Calu3 (cell line): ENCODE data around the gene BEND7. TPM values are rescaled to one million over a fixed set of nuclear protein-coding genes. Genes with fewer than 3 reads are reported as not detected.

Source experiments
- BruUV-seq: library from RNA; stranded (reverse); fragments of 400-500 nt; replicated peaks from 2 replicates; lab custom pipeline; 2021; lab: Mats Ljungman, UMichigan
- CTCF ChIA-PET: fragments of 300-600 bp; sonication (Branson Sonifier 250); formaldehyde crosslinking; loops from one replicate; lab custom pipeline; 2022; ENCODE audit warnings: antibody characterized with exemption; lab: Charles Lee
- DNase-seq: peaks from one replicate; pipeline ENCODE4 v3.0.0; 2022
- H3K27ac Mint-ChIP-seq: one replicate; pipeline ENCODE4 v1.8.0; 2022; ENCODE audit warnings: mixed read lengths; ENCODE audit not compliant: unreplicated experiment
- H3K27me3 Mint-ChIP-seq: one replicate; pipeline ENCODE4 v1.8.0; 2022; ENCODE audit warnings: mixed read lengths; ENCODE audit not compliant: unreplicated experiment
- H3K36me3 Mint-ChIP-seq: one replicate; pipeline ENCODE4 v1.8.0; 2022; ENCODE audit warnings: mild to moderate bottlenecking, moderate library complexity, mixed read lengths; ENCODE audit not compliant: insufficient read depth, unreplicated experiment
- H3K4me1 Mint-ChIP-seq: one replicate; pipeline ENCODE4 v1.8.0; 2022; ENCODE audit warnings: mild to moderate bottlenecking, low read depth, mixed read lengths; ENCODE audit not compliant: unreplicated experiment
- H3K4me3 Mint-ChIP-seq: one replicate; pipeline ENCODE4 v1.8.0; 2022; ENCODE audit warnings: mild to moderate bottlenecking, low read depth, moderate library complexity, mixed read lengths; ENCODE audit not compliant: unreplicated experiment
- H3K9me3 Mint-ChIP-seq: one replicate; pipeline ENCODE4 v1.8.0; 2022; ENCODE audit warnings: low read depth, mixed read lengths; ENCODE audit not compliant: unreplicated experiment
- intact Hi-C: fragments of 100-400 bp; cut with micrococcal nuclease; formaldehyde crosslinking; loops from one replicate; pipeline ENCODE4 v1.10.0; 2022; ENCODE audit not compliant: unreplicated experiment
- total RNA-seq: library from RNA; stranded (reverse); gene quantifications from 2 replicates; pipeline ENCODE4 v1.2.3, GENCODE V29; 2022
- TF ChIP-seq, protein P1 (sequence below): fragments of 200-600 bp; IDR thresholded peaks from one replicate; pipeline ENCODE4 v1.8.0; 2022; ENCODE audit warnings: antibody characterized with exemption; ENCODE audit not compliant: unreplicated experiment

The BEND7 gene
- total RNA-seq, 1 experiment from 2014 or later: 8.3 TPM

GRCh38 chr10:13527864-13528122 lies 1.0 kb downstream of the BEND7 start:
- CTCF ChIA-PET: interaction anchor here (0.7 kb wide), 1 partner anchor 155 kb away, joined by 4 read pairs; no protein-coding TSS in a partner anchor
- no peaks in the 10 kb centered on the region for H3K9me3 Mint-ChIP-seq
- BruUV-seq: no TSS peak
- TF ChIP-seq, protein P1, sequence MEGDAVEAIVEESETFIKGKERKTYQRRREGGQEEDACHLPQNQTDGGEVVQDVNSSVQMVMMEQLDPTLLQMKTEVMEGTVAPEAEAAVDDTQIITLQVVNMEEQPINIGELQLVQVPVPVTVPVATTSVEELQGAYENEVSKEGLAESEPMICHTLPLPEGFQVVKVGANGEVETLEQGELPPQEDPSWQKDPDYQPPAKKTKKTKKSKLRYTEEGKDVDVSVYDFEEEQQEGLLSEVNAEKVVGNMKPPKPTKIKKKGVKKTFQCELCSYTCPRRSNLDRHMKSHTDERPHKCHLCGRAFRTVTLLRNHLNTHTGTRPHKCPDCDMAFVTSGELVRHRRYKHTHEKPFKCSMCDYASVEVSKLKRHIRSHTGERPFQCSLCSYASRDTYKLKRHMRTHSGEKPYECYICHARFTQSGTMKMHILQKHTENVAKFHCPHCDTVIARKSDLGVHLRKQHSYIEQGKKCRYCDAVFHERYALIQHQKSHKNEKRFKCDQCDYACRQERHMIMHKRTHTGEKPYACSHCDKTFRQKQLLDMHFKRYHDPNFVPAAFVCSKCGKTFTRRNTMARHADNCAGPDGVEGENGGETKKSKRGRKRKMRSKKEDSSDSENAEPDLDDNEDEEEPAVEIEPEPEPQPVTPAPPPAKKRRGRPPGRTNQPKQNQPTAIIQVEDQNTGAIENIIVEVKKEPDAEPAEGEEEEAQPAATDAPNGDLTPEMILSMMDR: no peak
- peaks cover 15% of the 10 kb centered on the region for H3K36me3 Mint-ChIP-seq
- H3K4me3 Mint-ChIP-seq: peak overlapping the region; percentile 56
- intact Hi-C loops: no loop called here
- H3K27me3 Mint-ChIP-seq: peaks cover 16% of the 10 kb centered on the region
- DNase-seq: no peak
- peaks cover 21% of the 10 kb centered on the region for H3K4me1 Mint-ChIP-seq
- no peak overlapping the region for H3K27ac Mint-ChIP-seq

DNA sequence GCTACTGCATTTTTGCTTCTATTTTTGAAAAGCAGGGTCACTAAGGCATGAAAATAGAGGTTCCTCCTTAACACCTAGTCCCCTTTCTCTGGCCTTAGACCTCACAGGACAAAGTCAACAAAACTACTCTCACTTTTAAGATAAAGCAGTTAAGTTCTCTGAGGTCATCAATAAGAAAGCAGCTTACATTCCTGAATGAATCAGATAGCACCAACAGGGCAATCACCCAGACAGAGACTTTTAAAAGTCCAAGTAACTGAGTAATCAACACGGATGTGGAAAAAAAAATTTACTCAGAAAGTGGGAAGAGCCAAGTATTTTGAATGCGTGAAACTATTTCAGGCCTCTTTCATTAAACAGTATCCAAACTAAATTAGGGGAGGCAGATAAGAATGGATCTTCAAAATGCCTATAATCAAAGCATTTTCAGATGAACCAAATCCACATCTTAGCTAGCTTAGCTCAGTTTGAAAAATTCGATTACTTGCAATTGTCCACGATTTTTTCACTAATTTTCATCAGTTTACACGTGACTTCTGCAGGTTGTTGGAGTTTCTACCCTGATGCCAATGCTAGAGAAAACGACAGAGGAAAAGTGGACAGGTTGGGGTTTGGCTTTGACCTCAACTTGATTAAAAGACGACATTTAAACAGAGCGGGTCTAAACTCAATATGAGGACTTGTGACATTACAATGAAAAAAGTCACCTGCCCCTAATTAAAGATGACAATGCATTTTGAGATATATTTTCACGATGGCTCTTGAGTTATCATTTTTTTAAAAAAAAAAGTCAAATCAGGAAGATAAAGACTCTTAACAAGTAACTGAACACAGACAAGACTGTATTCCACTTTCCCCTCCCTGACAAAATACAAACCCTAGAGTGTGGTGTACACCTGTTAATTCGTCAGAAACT lies 1.6 kb downstream of the BEND7 start:
- intact Hi-C loops: no loop called here
- peaks cover 21% of the 10 kb centered on the region for H3K4me1 Mint-ChIP-seq
- peaks cover 16% of the 10 kb centered on the region for H3K27me3 Mint-ChIP-seq
- TSS peak; percentile 40 for BruUV-seq
- no peak overlapping the region for H3K27ac Mint-ChIP-seq
- H3K4me3 Mint-ChIP-seq: peak overlapping the region; percentile 56
- DNase-seq: no peak
- CTCF ChIA-PET: interaction anchor here (0.5 to 0.7 kb wide), 3 partner anchors 10 to 155 kb away, joined by 3 to 13 read pairs (median 4); no protein-coding TSS in a partner anchor
- H3K36me3 Mint-ChIP-seq: peaks cover 15% of the 10 kb centered on the region
- TF ChIP-seq, protein P1: no peak
- H3K9me3 Mint-ChIP-seq: no peaks in the 10 kb centered on the region

GRCh38 chr10:13525663-13526062 lies 3.2 kb downstream of the BEND7 start:
- peaks cover 21% of the 10 kb centered on the region for H3K4me1 Mint-ChIP-seq
- no peak overlapping the region for H3K4me3 Mint-ChIP-seq
- CTCF ChIA-PET: no interaction called here
- TF ChIP-seq, protein P1: no peak
- no TSS peak for BruUV-seq
- H3K36me3 Mint-ChIP-seq: peaks cover 15% of the 10 kb centered on the region
- no peaks in the 10 kb centered on the region for H3K9me3 Mint-ChIP-seq
- intact Hi-C loops: no loop called here
- H3K27ac Mint-ChIP-seq: no peak overlapping the region
- peaks cover 16% of the 10 kb centered on the region for H3K27me3 Mint-ChIP-seq
- DNase-seq: no peak

- CTCF ChIA-PET: no interaction called here
- intact Hi-C loops: no loop called here
- no TSS peak for BruUV-seq
Measured at GRCh38 chr10:13521026-13521425, 7.8 kb downstream of the BEND7 start.

More at GRCh38 chr10:13521026-13521425, 7.8 kb downstream of the BEND7 start:
- Mint-ChIP-seq H3K4me3 (no peak overlapping the region), H3K4me1 (no peaks in the 10 kb centered on the region), H3K27me3 (peaks cover 14% of the 10 kb centered on the region), H3K27ac (no peak overlapping the region), H3K36me3 (no peaks in the 10 kb centered on the region), H3K9me3 (no peaks in the 10 kb centered on the region)
- DNase-seq: no peak
- TF ChIP-seq, protein P1: no peak
